ENCODE data around the gene RAB31. TPM values are rescaled to one million over a fixed set of nuclear protein-coding genes. Genes with fewer than 3 reads are reported as not detected.

Gene RAB31
- total RNA-seq, 1 donor from 2014 or later = 44.2 TPM

- Histone ChIP-seq H3K36me3 (ENCODE audit: control insufficient read depth, insufficient read depth, low read length) (no peaks in the 10 kb centered on the region), H3K4me3 (ENCODE audit: low read depth, low read length) (no peak overlapping the region), H3K27me3 (ENCODE audit: control insufficient read depth, insufficient read depth, low read length) (no peaks in the 10 kb centered on the region)
- no peak for DNase-seq (ENCODE audit: low read depth)
- no peak for TF ChIP-seq CTCF (IDR thresholded peaks at IDR 0.05; ENCODE audit: insufficient read depth, low read length, poor library complexity, severe bottlenecking)
Measured at GRCh38 chr18:9779630-9780029, 71.5 kb downstream of the RAB31 start.

- Histone ChIP-seq H3K4me3 (ENCODE audit: low read depth, low read length) (no peak overlapping the region), H3K36me3 (ENCODE audit: control insufficient read depth, insufficient read depth, low read length) (no peaks in the 10 kb centered on the region), H3K27me3 (ENCODE audit: control insufficient read depth, insufficient read depth, low read length) (no peaks in the 10 kb centered on the region)
- peak; percentile 34 for DNase-seq (ENCODE audit: low read depth)
- TF ChIP-seq CTCF (IDR thresholded peaks at IDR 0.05; ENCODE audit: insufficient read depth, low read length, poor library complexity, severe bottlenecking) = no peak
Measured at GRCh38 chr18:9782073-9782857, 74.2 kb downstream of the RAB31 start.

- no peak for DNase-seq (ENCODE audit: low read depth)
- Histone ChIP-seq H3K4me3 (ENCODE audit: low read depth, low read length) (no peak overlapping the region), H3K27me3 (ENCODE audit: control insufficient read depth, insufficient read depth, low read length) (no peaks in the 10 kb centered on the region), H3K36me3 (ENCODE audit: control insufficient read depth, insufficient read depth, low read length) (no peaks in the 10 kb centered on the region)
- no peak for TF ChIP-seq CTCF (IDR thresholded peaks at IDR 0.05; ENCODE audit: insufficient read depth, low read length, poor library complexity, severe bottlenecking)
Measured at GRCh38 chr18:9786631-9787030, 78.5 kb downstream of the RAB31 start.

GRCh38 chr18:9787036-9787435 lies 78.9 kb downstream of the RAB31 start:
- no peak for DNase-seq (ENCODE audit: low read depth)
- H3K27me3 ChIP-seq (ENCODE audit: control insufficient read depth, insufficient read depth, low read length) = no peaks in the 10 kb centered on the region
- no peak overlapping the region for H3K4me3 ChIP-seq (ENCODE audit: low read depth, low read length)
- no peaks in the 10 kb centered on the region for H3K36me3 ChIP-seq (ENCODE audit: control insufficient read depth, insufficient read depth, low read length)
- TF ChIP-seq CTCF (IDR thresholded peaks at IDR 0.05; ENCODE audit: insufficient read depth, low read length, poor library complexity, severe bottlenecking) = no peak

- no peak for DNase-seq (ENCODE audit: low read depth)
- TF ChIP-seq CTCF (IDR thresholded peaks at IDR 0.05; ENCODE audit: insufficient read depth, low read length, poor library complexity, severe bottlenecking) = no peak
- Histone ChIP-seq H3K27me3 (ENCODE audit: control insufficient read depth, insufficient read depth, low read length) (no peaks in the 10 kb centered on the region), H3K4me3 (ENCODE audit: low read depth, low read length) (no peak overlapping the region), H3K36me3 (ENCODE audit: control insufficient read depth, insufficient read depth, low read length) (no peaks in the 10 kb centered on the region)
Measured at GRCh38 chr18:9787712-9788111, 79.6 kb downstream of the RAB31 start.

- DNase-seq (ENCODE audit: low read depth) = no peak
- no peak for TF ChIP-seq CTCF (IDR thresholded peaks at IDR 0.05; ENCODE audit: insufficient read depth, low read length, poor library complexity, severe bottlenecking)
- H3K4me3 ChIP-seq (ENCODE audit: low read depth, low read length) = no peak overlapping the region
- H3K27me3 ChIP-seq (ENCODE audit: control insufficient read depth, insufficient read depth, low read length) = no peaks in the 10 kb centered on the region
- no peaks in the 10 kb centered on the region for H3K36me3 ChIP-seq (ENCODE audit: control insufficient read depth, insufficient read depth, low read length)
Measured at GRCh38 chr18:9788140-9788539, 80.0 kb downstream of the RAB31 start.
